Sigmoid colon (tissue), 4 donors: ENCODE results near the gene SDHAF4.

Experiments used
- EP300 ChIP-seq, 4 donors: sonication (generic); formaldehyde crosslinking; IDR thresholded peaks; one replicate each; pipeline ENCODE4 v1.6.1; 2017; ENCODE audit warnings: antibody characterized with exemption in 4 of 4
- POLR2A ChIP-seq, 2 donors: fragments of 450-650 bp; IDR thresholded peaks; one replicate each; pipeline ENCODE4 v1.6.1; 2016; ENCODE audit warnings: antibody characterized with exemption in 2 of 2, mild to moderate bottlenecking in 2 of 2, moderate library complexity in 2 of 2
- POLR2AphosphoS5 ChIP-seq, 4 donors: sonication (generic); formaldehyde crosslinking; IDR thresholded peaks; one replicate each; pipeline ENCODE4 v1.6.1; 2017; ENCODE audit warnings: antibody characterized with exemption in 4 of 4
- TF ChIP-seq, protein P1 (sequence below), 4 experiments: fragments of 450-650 bp in 3 of 4; fragments of 200-600 bp in 1 of 4; IDR thresholded peaks; one replicate each; pipeline ENCODE4 v1.5.1; 2016 to 2019; ENCODE audit warnings: antibody characterized with exemption in 4 of 4, mild to moderate bottlenecking in 3 of 4, moderate library complexity in 2 of 4

DNA sequence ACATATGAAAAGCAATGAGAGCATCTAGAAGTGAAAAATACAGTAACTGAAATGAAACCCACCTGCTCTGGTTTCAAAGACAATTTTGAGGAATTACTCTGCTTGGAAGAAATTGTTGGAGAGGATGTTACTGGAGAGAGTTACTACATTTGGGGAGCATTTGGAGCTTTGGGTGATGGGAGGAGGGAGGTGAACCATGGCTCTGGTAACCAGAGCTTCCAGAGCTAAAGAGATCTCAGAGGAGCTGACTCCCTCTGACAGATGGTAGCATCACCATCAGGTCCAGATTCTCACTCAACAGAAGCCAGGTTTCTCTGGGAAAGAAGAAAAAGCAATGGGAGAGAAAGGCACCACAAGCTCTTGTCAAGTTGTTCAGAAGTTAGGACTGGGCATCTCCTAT lies 58.7 kb downstream of the SDHAF4 start:
- TF ChIP-seq, protein P1, sequence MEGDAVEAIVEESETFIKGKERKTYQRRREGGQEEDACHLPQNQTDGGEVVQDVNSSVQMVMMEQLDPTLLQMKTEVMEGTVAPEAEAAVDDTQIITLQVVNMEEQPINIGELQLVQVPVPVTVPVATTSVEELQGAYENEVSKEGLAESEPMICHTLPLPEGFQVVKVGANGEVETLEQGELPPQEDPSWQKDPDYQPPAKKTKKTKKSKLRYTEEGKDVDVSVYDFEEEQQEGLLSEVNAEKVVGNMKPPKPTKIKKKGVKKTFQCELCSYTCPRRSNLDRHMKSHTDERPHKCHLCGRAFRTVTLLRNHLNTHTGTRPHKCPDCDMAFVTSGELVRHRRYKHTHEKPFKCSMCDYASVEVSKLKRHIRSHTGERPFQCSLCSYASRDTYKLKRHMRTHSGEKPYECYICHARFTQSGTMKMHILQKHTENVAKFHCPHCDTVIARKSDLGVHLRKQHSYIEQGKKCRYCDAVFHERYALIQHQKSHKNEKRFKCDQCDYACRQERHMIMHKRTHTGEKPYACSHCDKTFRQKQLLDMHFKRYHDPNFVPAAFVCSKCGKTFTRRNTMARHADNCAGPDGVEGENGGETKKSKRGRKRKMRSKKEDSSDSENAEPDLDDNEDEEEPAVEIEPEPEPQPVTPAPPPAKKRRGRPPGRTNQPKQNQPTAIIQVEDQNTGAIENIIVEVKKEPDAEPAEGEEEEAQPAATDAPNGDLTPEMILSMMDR (IDR thresholded peaks at IDR 0.05) = no peak
- no peak for TF ChIP-seq POLR2A (IDR thresholded peaks at IDR 0.05)
- no peak for TF ChIP-seq POLR2AphosphoS5 (IDR thresholded peaks at IDR 0.05)
- TF ChIP-seq EP300 (IDR thresholded peaks at IDR 0.05) = no peak
